HepG2 (cell line): ENCODE data around the gene TUBGCP3. TPM values are rescaled to one million over a fixed set of nuclear protein-coding genes. Genes with fewer than 3 reads are reported as not detected.

Experiments
- ATAC-seq: fragments of 200-7000 bp; cut with Tn5 transposase; 3 replicates; pipeline ENCODE4 v1.9.1; 2020; ENCODE audit warnings: mild to moderate bottlenecking, moderate library complexity
- BruUV-seq: library from RNA; stranded (reverse); fragments of 400-500 nt; replicated peaks from 2 replicates; lab custom pipeline; 2021; lab: Mats Ljungman, UMichigan
- CTCF ChIA-PET: fragments of 300-600 bp; formaldehyde crosslinking; extraction: SDS; loops from one replicate; lab custom pipeline; 2021; ENCODE audit warnings: low total read pairs, inconsistent platforms, low intra/inter-chr PET ratio; lab: Yijun Ruan, JAX
- POLR2A ChIA-PET: fragments of 350-600 bp; sonication (Branson Sonifier 250); formaldehyde crosslinking; loops from one replicate; lab custom pipeline; 2020; ENCODE audit warnings: antibody characterized with exemption, inconsistent platforms; lab: Yijun Ruan, JAX
- DNase-seq: peaks from one replicate; pipeline ENCODE4 v3.0.0-alpha.2; 2015; ENCODE audit warnings: low spot score
- FAIRE-seq: peaks from 3 replicates; lab custom pipeline; 2011; peaks lifted over from hg19 to GRCh38; lab: Jason Lieb, UNC
- H2AFZ ChIP-seq: one replicate; pipeline ENCODE4 v1.6.1; 2011; ENCODE audit warnings: low read length, inconsistent platforms
- H3K27ac ChIP-seq: fragments of 300-600 bp; 3 replicates; pipeline ENCODE4 v1.8.0; 2011; ENCODE audit warnings: mixed run types, mild to moderate bottlenecking, mixed read lengths, low read length, inconsistent platforms; ENCODE audit not compliant: insufficient read depth; ENCODE audit errors: extremely low read length
- H3K27me3 ChIP-seq, 2 experiments: fragments of 200-600 bp in 1 of 2; 2 replicates in 1 of 2; 3 replicates in 1 of 2; pipeline versions ENCODE4 v1.6.0 to v1.8.0; 2011; ENCODE audit warnings: low read length in 2 of 2, mild to moderate bottlenecking in 2 of 2, moderate library complexity in 2 of 2, inconsistent platforms in 1 of 2; ENCODE audit not compliant: insufficient read depth in 2 of 2, control insufficient read depth in 1 of 2
- H3K36me3 ChIP-seq, 2 experiments: fragments of 200-600 bp in 1 of 2; replicated peaks in 1 of 2; 2 replicates in 1 of 2; 3 replicates in 1 of 2; pipeline versions ENCODE4 v1.5.1 to v1.8.0; 2011; ENCODE audit warnings: low read length in 2 of 2, inconsistent platforms in 1 of 2; ENCODE audit not compliant: insufficient read depth in 2 of 2, control insufficient read depth in 1 of 2
- H3K4me1 ChIP-seq: 2 replicates; pipeline ENCODE4 v1.5.1; 2012; ENCODE audit warnings: low read length, inconsistent platforms; ENCODE audit not compliant: insufficient read depth
- H3K4me2 ChIP-seq: 2 replicates; pipeline ENCODE4 v1.6.0; 2011; ENCODE audit warnings: low read depth, low read length, inconsistent platforms
- H3K4me3 ChIP-seq, 3 experiments: fragments of 200-600 bp in 1 of 3; sonication (generic), shearing (Covaris generic) in 1 of 3; replicated peaks in 1 of 3; 2 replicates each; pipeline ENCODE4 v1.5.1; 2011 to 2016; ENCODE audit warnings: low read length in 3 of 3, inconsistent platforms in 2 of 3, low read depth in 2 of 3, mild to moderate bottlenecking in 2 of 3, control low read depth in 1 of 3, mixed read lengths in 1 of 3; ENCODE audit not compliant: insufficient read depth in 1 of 3
- H3K79me2 ChIP-seq: one replicate; pipeline ENCODE4 v1.6.1; 2011; ENCODE audit warnings: low read length, inconsistent platforms; ENCODE audit not compliant: insufficient read depth
- H3K9ac ChIP-seq: 2 replicates; pipeline ENCODE4 v1.6.0; 2011; ENCODE audit warnings: mild to moderate bottlenecking, low read depth, low read length, inconsistent platforms; ENCODE audit not compliant: insufficient read depth
- H3K9me3 ChIP-seq: 2 replicates; pipeline ENCODE4 v1.5.1; 2012; ENCODE audit warnings: mild to moderate bottlenecking, low read length
- H4K20me1 ChIP-seq: 2 replicates; pipeline ENCODE4 v1.6.0; 2011; ENCODE audit warnings: inconsistent platforms, mild to moderate bottlenecking, low read length, moderate library complexity; ENCODE audit not compliant: insufficient read depth
- ARNT2 ChIP-seq: sonication (generic); formaldehyde crosslinking; IDR thresholded peaks from 2 replicates; pipeline ENCODE4 v1.8.0; 2022; ENCODE audit warnings: mild to moderate bottlenecking, low read depth, missing genetic modification reagents, moderate library complexity
- FOSL1 ChIP-seq: sonication (generic); formaldehyde crosslinking; IDR thresholded peaks from 2 replicates; pipeline ENCODE4 v1.9.0; 2021; ENCODE audit warnings: missing genetic modification reagents, borderline replicate concordance
- MIER3 ChIP-seq: IDR thresholded peaks from 2 replicates; pipeline ENCODE4 v1.6.1; 2016; ENCODE audit warnings: missing compliant biosample characterization, borderline replicate concordance
- NPAS2 ChIP-seq: sonication (generic); formaldehyde crosslinking; IDR thresholded peaks from 2 replicates; pipeline ENCODE4 v1.8.0; 2022; ENCODE audit warnings: mild to moderate bottlenecking, missing genetic modification reagents, borderline replicate concordance
- PAX8 ChIP-seq: sonication (generic); formaldehyde crosslinking; IDR thresholded peaks from 2 replicates; pipeline ENCODE4 v1.8.0; 2022; ENCODE audit warnings: mild to moderate bottlenecking, missing genetic modification reagents, borderline replicate concordance
- THAP7 ChIP-seq: sonication (generic); formaldehyde crosslinking; IDR thresholded peaks from 2 replicates; pipeline ENCODE4 v1.8.1; 2023; ENCODE audit warnings: mild to moderate bottlenecking, missing genetic modification reagents
- THRA ChIP-seq: sonication (generic); formaldehyde crosslinking; IDR thresholded peaks from 2 replicates; pipeline ENCODE4 v1.4.0; 2020; ENCODE audit warnings: missing genetic modification reagents, borderline replicate concordance
- TP53 ChIP-seq: sonication (generic); formaldehyde crosslinking; conservative IDR thresholded peaks from 2 replicates; pipeline ENCODE4 v1.4.0; 2020; ENCODE audit warnings: missing genetic modification reagents
- ZFP41 ChIP-seq: sonication (generic); formaldehyde crosslinking; IDR thresholded peaks from 2 replicates; pipeline ENCODE4 v1.4.0; 2020; ENCODE audit warnings: mild to moderate bottlenecking, missing genetic modification reagents, borderline replicate concordance
- ZNF160 ChIP-seq: sonication (generic); formaldehyde crosslinking; IDR thresholded peaks from 2 replicates; pipeline ENCODE4 v1.8.0; 2022; ENCODE audit warnings: mild to moderate bottlenecking, inconsistent platforms, missing genetic modification reagents
- ZNF350 ChIP-seq: sonication (generic); formaldehyde crosslinking; IDR thresholded peaks from 2 replicates; pipeline ENCODE4 v1.4.0; 2020; ENCODE audit warnings: mild to moderate bottlenecking, low read depth, missing genetic modification reagents, borderline replicate concordance
- ZNF367 ChIP-seq: sonication (generic); formaldehyde crosslinking; IDR thresholded peaks from 2 replicates; pipeline ENCODE4 v1.4.0; 2020; ENCODE audit warnings: missing genetic modification reagents, borderline replicate concordance
- ZNF460 ChIP-seq: sonication (generic); formaldehyde crosslinking; IDR thresholded peaks from 2 replicates; pipeline ENCODE4 v1.5.1; 2020; ENCODE audit warnings: missing genetic modification reagents, mild to moderate bottlenecking, borderline replicate concordance
- WGBS: methylation state at CpG from one replicate; pipeline ENCODE4 v1.1.6; 2017; ENCODE audit warnings: low lambda C conversion rate; 5-methylcytosine and 5-hydroxymethylcytosine counted together
- in situ Hi-C: cut with HindIII; loops from 2 replicates; pipeline ENCODE4 v1.10.0; 2017; ENCODE audit warnings: low pct_unique_long_range_greater_than_20kb; ENCODE audit not compliant: extremely low pct_ligation_motif_present
- intact Hi-C: fragments of 100-400 bp; cut with micrococcal nuclease; formaldehyde crosslinking; loops from one replicate; pipeline ENCODE4 v1.10.0; 2022; ENCODE audit not compliant: unreplicated experiment
- polyA plus RNA-seq, 8 experiments: library from polyadenylated mRNA; depleted of rRNA in 3 of 8; stranded (reverse) in 7 of 8; unstranded in 1 of 8; fragments of >200 nt; fragmentation: Illumina TruSeq in 4 of 8; extraction: Trizol in 4 of 8; gene quantifications; 2 replicates each; pipeline versions ENCODE4 v1.2.1 to v1.2.3, GENCODE V29; 2011 to 2016; ENCODE audit warnings: low read depth in 4 of 8, missing spikeins in 1 of 8, mixed read lengths in 1 of 8; ENCODE audit not compliant: insufficient read depth in 1 of 8
- total RNA-seq, 5 experiments: library from RNA; depleted of rRNA; stranded (reverse); fragments of >200 nt; fragmentation: Illumina TruSeq; extraction: Trizol; gene quantifications; 2 replicates each; pipeline ENCODE4 v1.2.3, GENCODE V29; 2016; ENCODE audit warnings: low read depth in 1 of 5
- TF ChIP-seq, protein P1 (sequence below): sonication (generic); formaldehyde crosslinking; IDR thresholded peaks from 2 replicates; pipeline ENCODE4 v1.4.0; 2020; ENCODE audit warnings: mild to moderate bottlenecking, missing genetic modification reagents
- TF ChIP-seq, protein P2 (sequence below): sonication (generic); formaldehyde crosslinking; IDR thresholded peaks from 2 replicates; pipeline ENCODE4 v1.4.0; 2020; ENCODE audit warnings: missing genetic modification reagents
- TF ChIP-seq, protein P3 (sequence below): sonication (generic); formaldehyde crosslinking; IDR thresholded peaks from 2 replicates; pipeline ENCODE4 v1.5.1; 2020; ENCODE audit warnings: missing genetic modification reagents, mild to moderate bottlenecking, borderline replicate concordance
- TF ChIP-seq, protein P4 (sequence below): sonication (generic); formaldehyde crosslinking; IDR thresholded peaks from 2 replicates; pipeline ENCODE4 v1.5.0; 2020; ENCODE audit warnings: mild to moderate bottlenecking, missing genetic modification reagents

The TUBGCP3 gene
- total and polyA plus RNA-seq, 2 of the 13 experiments (the other 11 are each of a cell fraction or from before 2014, with no cell fraction given), result 12.6 to 15.5 TPM

DNA sequence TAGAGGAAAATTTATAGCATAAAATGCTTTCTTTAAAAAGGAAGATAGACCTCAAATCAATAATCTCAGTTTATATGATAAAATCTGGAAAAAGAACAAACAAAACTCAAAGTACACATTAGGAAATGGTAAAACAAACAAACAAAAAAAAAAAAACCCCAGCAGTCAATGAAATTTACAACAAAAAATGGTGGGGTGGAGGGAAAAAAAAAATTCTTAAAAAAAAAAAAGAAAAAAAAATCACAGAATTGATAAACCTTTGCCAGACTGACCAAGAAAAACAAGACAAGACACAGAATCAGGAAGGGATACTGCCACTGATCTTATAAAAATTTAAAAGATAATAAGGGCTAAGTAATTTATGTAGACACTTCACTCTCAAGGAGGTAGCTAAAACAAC lies 11.2 kb downstream of the TUBGCP3 start (continued):
- TF ChIP-seq ZNF350, result no peak

GRCh38 chr13:112576191-112576590 lies 11.8 kb downstream of the TUBGCP3 start:
- no peaks in the 10 kb centered on the region for H3K36me3 ChIP-seq
- ATAC-seq, result no peak
- POLR2A ChIA-PET, result no interaction called here
- WGBS, result 90% methylated on average over 4 of the region's 4 CpGs
- H3K27me3 ChIP-seq, result no peaks in the 10 kb centered on the region
- no TSS peak for BruUV-seq
- H3K79me2 ChIP-seq, result peaks cover 82% of the 10 kb centered on the region
- CTCF ChIA-PET, result no interaction called here
- H3K4me2 ChIP-seq, result no peak overlapping the region
- DNase-seq, result no peak
- H3K9ac ChIP-seq, result no peak overlapping the region
- no peak overlapping the region for H3K4me3 ChIP-seq
- H3K4me1 ChIP-seq, result peaks cover 20% of the 10 kb centered on the region
- intact Hi-C loops (no loop called here), in situ Hi-C loops (no loop called here)
- H3K27ac ChIP-seq, result no peak overlapping the region
- H4K20me1 ChIP-seq, result no peaks in the 10 kb centered on the region; the same call in 1 of the 2 replicates
- no peak for FAIRE-seq
- no peaks in the 10 kb centered on the region for H3K9me3 ChIP-seq
- H2AFZ ChIP-seq, result no peak overlapping the region
- no peak for TF ChIP-seq ARNT2
- TF ChIP-seq, protein P1, sequence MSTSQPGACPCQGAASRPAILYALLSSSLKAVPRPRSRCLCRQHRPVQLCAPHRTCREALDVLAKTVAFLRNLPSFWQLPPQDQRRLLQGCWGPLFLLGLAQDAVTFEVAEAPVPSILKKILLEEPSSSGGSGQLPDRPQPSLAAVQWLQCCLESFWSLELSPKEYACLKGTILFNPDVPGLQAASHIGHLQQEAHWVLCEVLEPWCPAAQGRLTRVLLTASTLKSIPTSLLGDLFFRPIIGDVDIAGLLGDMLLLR (CRISPR knock-in tag), result no peak
- no peak for TF ChIP-seq PAX8
- no peak for TF ChIP-seq ZNF460 (CRISPR knock-in tag)
- no peak for TF ChIP-seq THRA (CRISPR knock-in tag)
- TF ChIP-seq, protein P2, sequence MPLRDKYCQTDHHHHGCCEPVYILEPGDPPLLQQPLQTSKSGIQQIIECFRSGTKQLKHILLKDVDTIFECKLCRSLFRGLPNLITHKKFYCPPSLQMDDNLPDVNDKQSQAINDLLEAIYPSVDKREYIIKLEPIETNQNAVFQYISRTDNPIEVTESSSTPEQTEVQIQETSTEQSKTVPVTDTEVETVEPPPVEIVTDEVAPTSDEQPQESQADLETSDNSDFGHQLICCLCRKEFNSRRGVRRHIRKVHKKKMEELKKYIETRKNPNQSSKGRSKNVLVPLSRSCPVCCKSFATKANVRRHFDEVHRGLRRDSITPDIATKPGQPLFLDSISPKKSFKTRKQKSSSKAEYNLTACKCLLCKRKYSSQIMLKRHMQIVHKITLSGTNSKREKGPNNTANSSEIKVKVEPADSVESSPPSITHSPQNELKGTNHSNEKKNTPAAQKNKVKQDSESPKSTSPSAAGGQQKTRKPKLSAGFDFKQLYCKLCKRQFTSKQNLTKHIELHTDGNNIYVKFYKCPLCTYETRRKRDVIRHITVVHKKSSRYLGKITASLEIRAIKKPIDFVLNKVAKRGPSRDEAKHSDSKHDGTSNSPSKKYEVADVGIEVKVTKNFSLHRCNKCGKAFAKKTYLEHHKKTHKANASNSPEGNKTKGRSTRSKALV, result no peak
- TF ChIP-seq THAP7, result no peak
- TF ChIP-seq, protein P3, sequence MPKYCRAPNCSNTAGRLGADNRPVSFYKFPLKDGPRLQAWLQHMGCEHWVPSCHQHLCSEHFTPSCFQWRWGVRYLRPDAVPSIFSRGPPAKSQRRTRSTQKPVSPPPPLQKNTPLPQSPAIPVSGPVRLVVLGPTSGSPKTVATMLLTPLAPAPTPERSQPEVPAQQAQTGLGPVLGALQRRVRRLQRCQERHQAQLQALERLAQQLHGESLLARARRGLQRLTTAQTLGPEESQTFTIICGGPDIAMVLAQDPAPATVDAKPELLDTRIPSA (CRISPR knock-in tag), result no peak
- no peak for TF ChIP-seq ZNF160 (CRISPR knock-in tag)
- no peak for TF ChIP-seq NPAS2 (CRISPR knock-in tag)
- no peak for TF ChIP-seq ZNF367 (CRISPR knock-in tag)
- TF ChIP-seq ZFP41 (CRISPR knock-in tag), result no peak
- no peak for TF ChIP-seq FOSL1 (CRISPR knock-in tag)
- no peak for TF ChIP-seq MIER3 (CRISPR knock-in tag)
- TF ChIP-seq TP53, result no peak
- TF ChIP-seq, protein P4, sequence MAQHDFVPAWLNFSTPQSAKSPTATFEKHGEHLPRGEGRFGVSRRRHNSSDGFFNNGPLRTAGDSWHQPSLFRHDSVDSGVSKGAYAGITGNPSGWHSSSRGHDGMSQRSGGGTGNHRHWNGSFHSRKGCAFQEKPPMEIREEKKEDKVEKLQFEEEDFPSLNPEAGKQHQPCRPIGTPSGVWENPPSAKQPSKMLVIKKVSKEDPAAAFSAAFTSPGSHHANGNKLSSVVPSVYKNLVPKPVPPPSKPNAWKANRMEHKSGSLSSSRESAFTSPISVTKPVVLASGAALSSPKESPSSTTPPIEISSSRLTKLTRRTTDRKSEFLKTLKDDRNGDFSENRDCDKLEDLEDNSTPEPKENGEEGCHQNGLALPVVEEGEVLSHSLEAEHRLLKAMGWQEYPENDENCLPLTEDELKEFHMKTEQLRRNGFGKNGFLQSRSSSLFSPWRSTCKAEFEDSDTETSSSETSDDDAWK, result no peak
